ENCODE measurements around the gene GALM.
"Not testable (repeated sequence)": the region's sequence is repeated elsewhere in the genome, so short reads cannot be mapped to it uniquely, and the experiment has no call there.

Gene GALM

GRCh38 chr2:38712871-38713270, 47.0 kb downstream of the GALM start:
- TF ChIP-seq, protein P1, sequence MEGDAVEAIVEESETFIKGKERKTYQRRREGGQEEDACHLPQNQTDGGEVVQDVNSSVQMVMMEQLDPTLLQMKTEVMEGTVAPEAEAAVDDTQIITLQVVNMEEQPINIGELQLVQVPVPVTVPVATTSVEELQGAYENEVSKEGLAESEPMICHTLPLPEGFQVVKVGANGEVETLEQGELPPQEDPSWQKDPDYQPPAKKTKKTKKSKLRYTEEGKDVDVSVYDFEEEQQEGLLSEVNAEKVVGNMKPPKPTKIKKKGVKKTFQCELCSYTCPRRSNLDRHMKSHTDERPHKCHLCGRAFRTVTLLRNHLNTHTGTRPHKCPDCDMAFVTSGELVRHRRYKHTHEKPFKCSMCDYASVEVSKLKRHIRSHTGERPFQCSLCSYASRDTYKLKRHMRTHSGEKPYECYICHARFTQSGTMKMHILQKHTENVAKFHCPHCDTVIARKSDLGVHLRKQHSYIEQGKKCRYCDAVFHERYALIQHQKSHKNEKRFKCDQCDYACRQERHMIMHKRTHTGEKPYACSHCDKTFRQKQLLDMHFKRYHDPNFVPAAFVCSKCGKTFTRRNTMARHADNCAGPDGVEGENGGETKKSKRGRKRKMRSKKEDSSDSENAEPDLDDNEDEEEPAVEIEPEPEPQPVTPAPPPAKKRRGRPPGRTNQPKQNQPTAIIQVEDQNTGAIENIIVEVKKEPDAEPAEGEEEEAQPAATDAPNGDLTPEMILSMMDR (IDR thresholded peaks at IDR 0.05; ENCODE audit: control insufficient read depth, extremely low read depth, insufficient read depth), result no peak
- H3K4me3 ChIP-seq (ENCODE audit: low read depth, low read length), result no peak overlapping the region
- no peak for DNase-seq (ENCODE audit: low read depth)

- TF ChIP-seq, protein P1 (IDR thresholded peaks at IDR 0.05; ENCODE audit: control insufficient read depth, extremely low read depth, insufficient read depth), result no peak
- no peak for DNase-seq (ENCODE audit: low read depth)
- no peak overlapping the region for H3K4me3 ChIP-seq (ENCODE audit: low read depth, low read length)
Observed at GRCh38 chr2:38713338-38713737, 47.4 kb downstream of the GALM start.

- DNase-seq (ENCODE audit: low read depth); H3K4me3 ChIP-seq (ENCODE audit: low read depth, low read length): not testable (repeated sequence)
Observed at GRCh38 chr2:38714941-38715340, 49.0 kb downstream of the GALM start.

DNA sequence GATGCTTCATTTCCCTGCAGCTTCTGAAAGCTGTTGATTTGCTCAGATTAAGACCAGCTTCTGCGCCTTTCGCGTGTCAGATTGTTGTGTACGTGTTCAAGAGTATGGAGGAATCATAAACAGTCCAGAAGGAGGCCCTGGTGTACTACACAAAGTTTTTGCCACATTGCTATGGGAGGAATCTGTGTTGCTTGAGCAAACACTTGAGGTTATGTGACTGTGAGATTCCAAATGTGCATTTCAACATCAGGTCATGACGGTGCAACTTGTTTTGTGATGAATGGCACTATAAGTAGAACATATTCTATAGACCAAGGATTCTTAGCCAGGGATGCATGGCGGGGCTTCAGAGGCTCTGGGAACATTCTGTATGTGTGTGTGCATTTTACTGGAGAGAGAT, 50.3 kb downstream of the GALM start:
- TF ChIP-seq, protein P1 (IDR thresholded peaks at IDR 0.05; ENCODE audit: control insufficient read depth, extremely low read depth, insufficient read depth), result no peak
- no peak for DNase-seq (ENCODE audit: low read depth)
- H3K4me3 ChIP-seq (ENCODE audit: low read depth, low read length), result no peak overlapping the region

- TF ChIP-seq, protein P1 (IDR thresholded peaks at IDR 0.05; ENCODE audit: control insufficient read depth, extremely low read depth, insufficient read depth), result no peak
- no peak overlapping the region for H3K4me3 ChIP-seq (ENCODE audit: low read depth, low read length)
- DNase-seq (ENCODE audit: low read depth), result no peak
Observed at GRCh38 chr2:38718601-38719000, 52.7 kb downstream of the GALM start.

DNA sequence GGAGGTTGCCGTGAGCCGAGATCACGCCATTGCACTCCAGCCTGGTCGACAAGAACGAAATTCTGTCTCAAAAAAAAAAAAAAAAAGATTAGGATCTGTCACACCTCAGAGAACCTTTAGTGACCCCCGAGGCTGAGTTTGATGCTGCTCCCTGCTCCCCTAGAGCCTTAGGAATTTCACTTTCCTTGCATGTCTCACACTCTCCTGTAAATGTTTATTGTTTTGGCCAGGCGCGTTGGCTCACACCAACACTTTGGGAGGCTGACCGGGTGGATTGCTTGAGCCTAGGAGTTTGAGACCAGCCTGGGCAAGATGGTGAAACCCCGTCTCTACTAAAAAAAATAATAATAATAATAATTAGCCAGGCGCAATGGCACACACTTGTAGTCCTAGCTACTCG, 53.8 kb downstream of the GALM start:
- H3K4me3 ChIP-seq (ENCODE audit: low read depth, low read length), result no peak overlapping the region
- DNase-seq (ENCODE audit: low read depth), result no peak
- TF ChIP-seq, protein P1 (IDR thresholded peaks at IDR 0.05; ENCODE audit: control insufficient read depth, extremely low read depth, insufficient read depth), result no peak

GRCh38 chr2:38720613-38721241, 54.8 kb downstream of the GALM start:
- peak; percentile 35 for DNase-seq (ENCODE audit: low read depth)
- TF ChIP-seq, protein P1 (IDR thresholded peaks at IDR 0.05; ENCODE audit: control insufficient read depth, extremely low read depth, insufficient read depth), result no peak
- no peak overlapping the region for H3K4me3 ChIP-seq (ENCODE audit: low read depth, low read length)

Measured in LNCaP clone FGC (cell line).